WTC11 (cell line): ENCODE data around the gene RAD23B. TPM values are rescaled to one million over a fixed set of nuclear protein-coding genes. Genes with fewer than 3 reads are reported as not detected.

Source experiments
- ATAC-seq: fragments of 200-7000 bp; cut with Tn5 transposase; 2 replicates; pipeline ENCODE4 v1.10.0; 2021; ENCODE audit warnings: mild to moderate bottlenecking, moderate library complexity
- CTCF ChIA-PET: fragments of 300-600 bp; sonication (Branson Sonifier 250); formaldehyde crosslinking; loops from one replicate; lab custom pipeline; 2021; ENCODE audit warnings: antibody characterized with exemption; lab: Charles Lee
- POLR2A ChIA-PET: fragments of 350-600 bp; sonication (Branson Sonifier 250); formaldehyde crosslinking; loops from one replicate; lab custom pipeline; 2021; ENCODE audit warnings: antibody characterized with exemption; lab: Charles Lee
- DNase-seq: peaks from one replicate; pipeline ENCODE4 v3.0.0; 2021; ENCODE audit warnings: low spot score
- H3K27ac Mint-ChIP-seq: 2 replicates; pipeline ENCODE4 v1.8.0; 2021; ENCODE audit warnings: mixed read lengths
- H3K27me3 Mint-ChIP-seq: 2 replicates; pipeline ENCODE4 v1.8.0; 2021; ENCODE audit warnings: low read depth, mild to moderate bottlenecking, moderate library complexity, mixed read lengths
- H3K36me3 Mint-ChIP-seq: 2 replicates; pipeline ENCODE4 v1.8.0; 2021; ENCODE audit warnings: mixed read lengths
- H3K4me1 Mint-ChIP-seq: 2 replicates; pipeline ENCODE4 v1.8.0; 2022; ENCODE audit warnings: mixed read lengths
- H3K4me3 Mint-ChIP-seq: 2 replicates; pipeline ENCODE4 v1.8.0; 2021; ENCODE audit warnings: mild to moderate bottlenecking, moderate library complexity, mixed read lengths
- H3K9me3 Mint-ChIP-seq: 2 replicates; pipeline ENCODE4 v1.8.0; 2021; ENCODE audit warnings: mixed read lengths
- EMX1 ChIP-seq: fragments of 250-450 bp; sonication (Bioruptor Pico); IDR thresholded peaks from 2 replicates; pipeline ENCODE4 v1.8.0; 2021; ENCODE audit warnings: mild to moderate bottlenecking
- FOXJ3 ChIP-seq: sonication (generic); formaldehyde crosslinking; IDR thresholded peaks from 2 replicates; pipeline ENCODE4 v1.9.0; 2021; ENCODE audit warnings: missing genetic modification reagents, mild to moderate bottlenecking, borderline replicate concordance
- GTF2I ChIP-seq: fragments of 250-450 bp; sonication (Bioruptor Pico); conservative IDR thresholded peaks from 2 replicates; pipeline ENCODE4 v1.4.0; 2021; ENCODE audit warnings: mild to moderate bottlenecking
- KAT7 ChIP-seq: sonication (generic); formaldehyde crosslinking; IDR thresholded peaks from 2 replicates; pipeline ENCODE4 v1.8.1; 2023; ENCODE audit warnings: missing genetic modification reagents, mild to moderate bottlenecking, borderline replicate concordance
- PRRX2 ChIP-seq: fragments of 250-450 bp; sonication (Bioruptor Pico); IDR thresholded peaks from 2 replicates; pipeline ENCODE4 v1.8.0; 2021; ENCODE audit warnings: mild to moderate bottlenecking
- RELA ChIP-seq: sonication (generic); formaldehyde crosslinking; IDR thresholded peaks from 2 replicates; pipeline ENCODE4 v1.8.1; 2022; ENCODE audit warnings: missing genetic modification reagents, mild to moderate bottlenecking, borderline replicate concordance
- SP1 ChIP-seq: sonication (generic); formaldehyde crosslinking; conservative IDR thresholded peaks from 2 replicates; pipeline ENCODE4 v1.8.1; 2022; ENCODE audit warnings: missing genetic modification reagents
- ZNF671 ChIP-seq: fragments of 250-450 bp; sonication (Bioruptor Pico); IDR thresholded peaks from 2 replicates; pipeline ENCODE4 v1.8.0; 2021; ENCODE audit warnings: mild to moderate bottlenecking
- total RNA-seq: library from RNA; stranded (reverse); gene quantifications from 3 replicates; pipeline ENCODE4 v1.2.3, GENCODE V29; 2021
- TF ChIP-seq, protein P1 (sequence below): sonication (generic); formaldehyde crosslinking; IDR thresholded peaks from 2 replicates; pipeline ENCODE4 v1.8.0; 2022; ENCODE audit warnings: mild to moderate bottlenecking, missing genetic modification reagents
- TF ChIP-seq, protein P2 (sequence below): sonication (generic); formaldehyde crosslinking; IDR thresholded peaks from 2 replicates; pipeline ENCODE4 v1.8.1; 2022; ENCODE audit warnings: low read depth, mild to moderate bottlenecking, moderate library complexity, missing genetic modification reagents, borderline replicate concordance
- TF ChIP-seq, protein P3 (sequence below): fragments of 250-450 bp; sonication (Bioruptor Pico); IDR thresholded peaks from 2 replicates; pipeline ENCODE4 v1.9.0; 2021; ENCODE audit warnings: mild to moderate bottlenecking, borderline replicate concordance
- TF ChIP-seq, protein P4 (sequence below): fragments of 200-600 bp; IDR thresholded peaks from 2 replicates; pipeline ENCODE4 v1.8.0; 2022; ENCODE audit warnings: antibody characterized with exemption
- TF ChIP-seq, protein P5 (sequence below): sonication (generic); formaldehyde crosslinking; IDR thresholded peaks from 2 replicates; pipeline ENCODE4 v1.8.0; 2023; ENCODE audit warnings: missing genetic modification reagents
- TF ChIP-seq, protein P6 (sequence below): fragments of 250-450 bp; sonication (Bioruptor Pico); IDR thresholded peaks from 2 replicates; pipeline ENCODE4 v1.9.0; 2021; ENCODE audit warnings: mild to moderate bottlenecking
- TF ChIP-seq, protein P7 (sequence below): fragments of 250-450 bp; sonication (Bioruptor Pico); IDR thresholded peaks from 2 replicates; pipeline ENCODE4 v2.1.2; 2022; ENCODE audit warnings: mild to moderate bottlenecking, moderate library complexity

RAD23B gene
- total RNA-seq, 1 experiment from 2014 or later: 150 TPM

DNA sequence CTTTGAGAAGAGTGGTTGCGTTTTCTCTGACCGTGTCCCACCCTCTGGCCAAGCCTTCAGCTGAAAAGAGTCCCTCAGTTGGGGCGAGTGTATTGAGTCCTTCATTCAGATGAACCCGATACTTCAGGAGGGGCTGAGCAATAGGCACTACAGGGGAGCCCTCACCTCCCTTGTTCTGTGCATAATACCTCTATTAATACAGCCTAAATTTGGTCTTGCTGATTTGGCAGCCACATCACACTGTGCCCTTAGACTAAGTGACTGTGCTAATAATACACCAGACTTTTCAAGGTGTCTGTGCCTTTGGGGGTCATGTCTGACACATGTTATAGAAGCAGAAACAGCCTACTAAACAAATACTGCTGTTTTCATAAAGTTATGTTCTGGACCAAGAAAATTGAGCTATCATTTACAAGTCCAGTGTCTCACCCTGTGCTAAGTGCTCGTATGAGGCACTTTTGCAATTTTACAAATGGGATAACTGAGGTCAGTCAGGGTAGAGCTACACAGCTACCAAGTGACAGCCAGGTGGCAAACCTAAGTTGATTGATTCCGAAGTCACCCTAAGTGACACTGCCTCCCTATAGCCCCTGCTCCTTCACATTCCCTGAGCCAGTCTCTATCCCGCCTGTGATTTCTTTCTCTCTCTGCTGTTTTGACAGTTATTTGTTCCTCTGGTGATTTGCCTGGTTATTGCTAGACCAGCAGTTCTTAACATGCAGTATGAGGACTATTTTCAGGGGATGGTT lies 56.0 kb downstream of the RAD23B start:
- TF ChIP-seq GTF2I (0 out of 2 replicates have a peak, but pooled peaks have one; percentile 9), RELA (no peak)
- TF ChIP-seq, protein P1, sequence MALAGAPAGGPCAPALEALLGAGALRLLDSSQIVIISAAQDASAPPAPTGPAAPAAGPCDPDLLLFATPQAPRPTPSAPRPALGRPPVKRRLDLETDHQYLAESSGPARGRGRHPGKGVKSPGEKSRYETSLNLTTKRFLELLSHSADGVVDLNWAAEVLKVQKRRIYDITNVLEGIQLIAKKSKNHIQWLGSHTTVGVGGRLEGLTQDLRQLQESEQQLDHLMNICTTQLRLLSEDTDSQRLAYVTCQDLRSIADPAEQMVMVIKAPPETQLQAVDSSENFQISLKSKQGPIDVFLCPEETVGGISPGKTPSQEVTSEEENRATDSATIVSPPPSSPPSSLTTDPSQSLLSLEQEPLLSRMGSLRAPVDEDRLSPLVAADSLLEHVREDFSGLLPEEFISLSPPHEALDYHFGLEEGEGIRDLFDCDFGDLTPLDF (CRISPR knock-in tag): no peak
- TF ChIP-seq, protein P2, sequence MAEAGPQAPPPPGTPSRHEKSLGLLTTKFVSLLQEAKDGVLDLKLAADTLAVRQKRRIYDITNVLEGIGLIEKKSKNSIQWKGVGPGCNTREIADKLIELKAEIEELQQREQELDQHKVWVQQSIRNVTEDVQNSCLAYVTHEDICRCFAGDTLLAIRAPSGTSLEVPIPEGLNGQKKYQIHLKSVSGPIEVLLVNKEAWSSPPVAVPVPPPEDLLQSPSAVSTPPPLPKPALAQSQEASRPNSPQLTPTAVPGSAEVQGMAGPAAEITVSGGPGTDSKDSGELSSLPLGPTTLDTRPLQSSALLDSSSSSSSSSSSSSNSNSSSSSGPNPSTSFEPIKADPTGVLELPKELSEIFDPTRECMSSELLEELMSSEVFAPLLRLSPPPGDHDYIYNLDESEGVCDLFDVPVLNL (CRISPR knock-in tag): no peak
- TF ChIP-seq, protein P3, sequence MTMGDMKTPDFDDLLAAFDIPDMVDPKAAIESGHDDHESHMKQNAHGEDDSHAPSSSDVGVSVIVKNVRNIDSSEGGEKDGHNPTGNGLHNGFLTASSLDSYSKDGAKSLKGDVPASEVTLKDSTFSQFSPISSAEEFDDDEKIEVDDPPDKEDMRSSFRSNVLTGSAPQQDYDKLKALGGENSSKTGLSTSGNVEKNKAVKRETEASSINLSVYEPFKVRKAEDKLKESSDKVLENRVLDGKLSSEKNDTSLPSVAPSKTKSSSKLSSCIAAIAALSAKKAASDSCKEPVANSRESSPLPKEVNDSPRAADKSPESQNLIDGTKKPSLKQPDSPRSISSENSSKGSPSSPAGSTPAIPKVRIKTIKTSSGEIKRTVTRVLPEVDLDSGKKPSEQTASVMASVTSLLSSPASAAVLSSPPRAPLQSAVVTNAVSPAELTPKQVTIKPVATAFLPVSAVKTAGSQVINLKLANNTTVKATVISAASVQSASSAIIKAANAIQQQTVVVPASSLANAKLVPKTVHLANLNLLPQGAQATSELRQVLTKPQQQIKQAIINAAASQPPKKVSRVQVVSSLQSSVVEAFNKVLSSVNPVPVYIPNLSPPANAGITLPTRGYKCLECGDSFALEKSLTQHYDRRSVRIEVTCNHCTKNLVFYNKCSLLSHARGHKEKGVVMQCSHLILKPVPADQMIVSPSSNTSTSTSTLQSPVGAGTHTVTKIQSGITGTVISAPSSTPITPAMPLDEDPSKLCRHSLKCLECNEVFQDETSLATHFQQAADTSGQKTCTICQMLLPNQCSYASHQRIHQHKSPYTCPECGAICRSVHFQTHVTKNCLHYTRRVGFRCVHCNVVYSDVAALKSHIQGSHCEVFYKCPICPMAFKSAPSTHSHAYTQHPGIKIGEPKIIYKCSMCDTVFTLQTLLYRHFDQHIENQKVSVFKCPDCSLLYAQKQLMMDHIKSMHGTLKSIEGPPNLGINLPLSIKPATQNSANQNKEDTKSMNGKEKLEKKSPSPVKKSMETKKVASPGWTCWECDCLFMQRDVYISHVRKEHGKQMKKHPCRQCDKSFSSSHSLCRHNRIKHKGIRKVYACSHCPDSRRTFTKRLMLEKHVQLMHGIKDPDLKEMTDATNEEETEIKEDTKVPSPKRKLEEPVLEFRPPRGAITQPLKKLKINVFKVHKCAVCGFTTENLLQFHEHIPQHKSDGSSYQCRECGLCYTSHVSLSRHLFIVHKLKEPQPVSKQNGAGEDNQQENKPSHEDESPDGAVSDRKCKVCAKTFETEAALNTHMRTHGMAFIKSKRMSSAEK (CRISPR knock-in tag): no peak
- TF ChIP-seq, protein P4, sequence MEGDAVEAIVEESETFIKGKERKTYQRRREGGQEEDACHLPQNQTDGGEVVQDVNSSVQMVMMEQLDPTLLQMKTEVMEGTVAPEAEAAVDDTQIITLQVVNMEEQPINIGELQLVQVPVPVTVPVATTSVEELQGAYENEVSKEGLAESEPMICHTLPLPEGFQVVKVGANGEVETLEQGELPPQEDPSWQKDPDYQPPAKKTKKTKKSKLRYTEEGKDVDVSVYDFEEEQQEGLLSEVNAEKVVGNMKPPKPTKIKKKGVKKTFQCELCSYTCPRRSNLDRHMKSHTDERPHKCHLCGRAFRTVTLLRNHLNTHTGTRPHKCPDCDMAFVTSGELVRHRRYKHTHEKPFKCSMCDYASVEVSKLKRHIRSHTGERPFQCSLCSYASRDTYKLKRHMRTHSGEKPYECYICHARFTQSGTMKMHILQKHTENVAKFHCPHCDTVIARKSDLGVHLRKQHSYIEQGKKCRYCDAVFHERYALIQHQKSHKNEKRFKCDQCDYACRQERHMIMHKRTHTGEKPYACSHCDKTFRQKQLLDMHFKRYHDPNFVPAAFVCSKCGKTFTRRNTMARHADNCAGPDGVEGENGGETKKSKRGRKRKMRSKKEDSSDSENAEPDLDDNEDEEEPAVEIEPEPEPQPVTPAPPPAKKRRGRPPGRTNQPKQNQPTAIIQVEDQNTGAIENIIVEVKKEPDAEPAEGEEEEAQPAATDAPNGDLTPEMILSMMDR: no peak; the same call in 1 of the 2 replicates
- DNase-seq (no peak), ATAC-seq (no peak)
- H3K27me3 Mint-ChIP-seq: no peaks in the 10 kb centered on the region
- ChIA-PET CTCF (interaction anchor here (0.6 to 1.1 kb wide), 3 partner anchors 17 to 181 kb away, joined by 3 to 6 read pairs (median 4); no protein-coding TSS in a partner anchor), POLR2A (no interaction called here)
- no peak overlapping the region for H3K4me3 Mint-ChIP-seq
- peaks cover 24% of the 10 kb centered on the region for H3K4me1 Mint-ChIP-seq
- H3K27ac Mint-ChIP-seq: no peak overlapping the region
- no peaks in the 10 kb centered on the region for H3K9me3 Mint-ChIP-seq
- H3K36me3 Mint-ChIP-seq: peaks cover 7% of the 10 kb centered on the region

DNA sequence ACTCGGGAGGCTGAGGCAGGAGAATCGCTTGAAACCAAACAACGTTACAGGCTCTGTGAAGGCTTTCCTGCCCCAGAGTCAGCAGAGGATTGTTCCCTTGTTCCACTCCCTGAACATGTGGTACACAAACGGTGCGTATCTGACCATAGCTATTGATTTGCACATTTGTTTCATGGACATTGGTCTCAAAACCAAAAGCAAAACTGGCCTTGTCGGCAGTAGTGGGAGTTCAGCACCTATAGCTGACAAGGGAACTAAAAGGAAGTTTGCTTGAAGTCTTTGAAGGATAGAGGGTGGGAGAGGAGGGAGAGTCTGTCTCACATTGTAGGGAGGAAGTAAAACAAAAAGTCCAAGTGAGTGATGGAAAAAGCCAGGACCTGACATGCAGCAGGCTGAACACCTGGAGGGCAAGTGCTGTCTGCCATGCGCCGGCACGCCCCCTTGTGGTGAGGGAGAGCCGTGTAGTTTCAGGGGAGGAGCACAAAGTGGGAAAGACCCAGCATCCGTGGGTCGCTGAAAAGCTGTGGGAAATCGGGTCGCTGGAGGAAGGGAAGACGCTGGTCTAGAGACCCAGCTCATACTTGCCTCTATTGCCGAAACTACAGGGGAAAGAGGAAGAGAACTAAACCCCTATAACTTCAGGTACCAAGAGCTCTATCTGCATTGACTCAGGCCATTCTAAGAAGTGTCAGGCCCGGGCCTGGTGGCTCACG lies 58.0 kb downstream of the RAD23B start:
- peak; percentile 92 for DNase-seq
- Mint-ChIP-seq H3K36me3 (no peaks in the 10 kb centered on the region; the same call in 1 of the 2 replicates), H3K4me1 (peaks cover 22% of the 10 kb centered on the region), H3K27me3 (no peaks in the 10 kb centered on the region), H3K27ac (peak overlapping the region; percentile 71; the same call in 1 of the 2 replicates), H3K9me3 (no peaks in the 10 kb centered on the region), H3K4me3 (no peak overlapping the region)
- ChIA-PET POLR2A (no interaction called here), CTCF (interaction anchor here (0.6 to 2.7 kb wide), 30 partner anchors 8 to 381 kb away, joined by 3 to 18 read pairs (median 4); partner anchors contain the start of gene RAD23B)
- ATAC-seq: peak; percentile 74
- TF ChIP-seq, protein P5, sequence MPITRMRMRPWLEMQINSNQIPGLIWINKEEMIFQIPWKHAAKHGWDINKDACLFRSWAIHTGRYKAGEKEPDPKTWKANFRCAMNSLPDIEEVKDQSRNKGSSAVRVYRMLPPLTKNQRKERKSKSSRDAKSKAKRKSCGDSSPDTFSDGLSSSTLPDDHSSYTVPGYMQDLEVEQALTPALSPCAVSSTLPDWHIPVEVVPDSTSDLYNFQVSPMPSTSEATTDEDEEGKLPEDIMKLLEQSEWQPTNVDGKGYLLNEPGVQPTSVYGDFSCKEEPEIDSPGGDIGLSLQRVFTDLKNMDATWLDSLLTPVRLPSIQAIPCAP: no peak
- TF ChIP-seq, protein P4: peak; percentile 96
- no peak for TF ChIP-seq KAT7 (CRISPR knock-in tag)
- TF ChIP-seq, protein P6, sequence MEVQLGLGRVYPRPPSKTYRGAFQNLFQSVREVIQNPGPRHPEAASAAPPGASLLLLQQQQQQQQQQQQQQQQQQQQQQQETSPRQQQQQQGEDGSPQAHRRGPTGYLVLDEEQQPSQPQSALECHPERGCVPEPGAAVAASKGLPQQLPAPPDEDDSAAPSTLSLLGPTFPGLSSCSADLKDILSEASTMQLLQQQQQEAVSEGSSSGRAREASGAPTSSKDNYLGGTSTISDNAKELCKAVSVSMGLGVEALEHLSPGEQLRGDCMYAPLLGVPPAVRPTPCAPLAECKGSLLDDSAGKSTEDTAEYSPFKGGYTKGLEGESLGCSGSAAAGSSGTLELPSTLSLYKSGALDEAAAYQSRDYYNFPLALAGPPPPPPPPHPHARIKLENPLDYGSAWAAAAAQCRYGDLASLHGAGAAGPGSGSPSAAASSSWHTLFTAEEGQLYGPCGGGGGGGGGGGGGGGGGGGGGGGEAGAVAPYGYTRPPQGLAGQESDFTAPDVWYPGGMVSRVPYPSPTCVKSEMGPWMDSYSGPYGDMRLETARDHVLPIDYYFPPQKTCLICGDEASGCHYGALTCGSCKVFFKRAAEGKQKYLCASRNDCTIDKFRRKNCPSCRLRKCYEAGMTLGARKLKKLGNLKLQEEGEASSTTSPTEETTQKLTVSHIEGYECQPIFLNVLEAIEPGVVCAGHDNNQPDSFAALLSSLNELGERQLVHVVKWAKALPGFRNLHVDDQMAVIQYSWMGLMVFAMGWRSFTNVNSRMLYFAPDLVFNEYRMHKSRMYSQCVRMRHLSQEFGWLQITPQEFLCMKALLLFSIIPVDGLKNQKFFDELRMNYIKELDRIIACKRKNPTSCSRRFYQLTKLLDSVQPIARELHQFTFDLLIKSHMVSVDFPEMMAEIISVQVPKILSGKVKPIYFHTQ (CRISPR knock-in tag): 0 out of 2 replicates have a peak, but pooled peaks have one; percentile 57
- TF ChIP-seq EMX1 (CRISPR knock-in tag): peak; percentile 90
- TF ChIP-seq, protein P7, sequence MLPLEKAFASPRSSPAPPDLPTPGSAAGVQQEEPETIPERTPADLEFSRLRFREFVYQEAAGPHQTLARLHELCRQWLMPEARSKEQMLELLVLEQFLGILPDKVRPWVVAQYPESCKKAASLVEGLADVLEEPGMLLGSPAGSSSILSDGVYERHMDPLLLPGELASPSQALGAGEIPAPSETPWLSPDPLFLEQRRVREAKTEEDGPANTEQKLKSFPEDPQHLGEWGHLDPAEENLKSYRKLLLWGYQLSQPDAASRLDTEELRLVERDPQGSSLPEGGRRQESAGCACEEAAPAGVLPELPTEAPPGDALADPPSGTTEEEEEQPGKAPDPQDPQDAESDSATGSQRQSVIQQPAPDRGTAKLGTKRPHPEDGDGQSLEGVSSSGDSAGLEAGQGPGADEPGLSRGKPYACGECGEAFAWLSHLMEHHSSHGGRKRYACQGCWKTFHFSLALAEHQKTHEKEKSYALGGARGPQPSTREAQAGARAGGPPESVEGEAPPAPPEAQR (CRISPR knock-in tag): 0 out of 2 replicates have a peak, but pooled peaks have one; percentile 46
- TF ChIP-seq ZNF671 (CRISPR knock-in tag): peak; percentile 41; the same call in 1 of the 2 replicates
- no peak for TF ChIP-seq FOXJ3 (CRISPR knock-in tag)
- TF ChIP-seq SP1 (CRISPR knock-in tag): 0 out of 2 replicates have a peak, but pooled peaks have one; percentile 8
- TF ChIP-seq PRRX2 (CRISPR knock-in tag): peak; percentile 80; the same call in 1 of the 2 replicates
